Effector memory CD4-positive, alpha-beta T cell (primary cell): Measurements from ENCODE around the gene SFMBT2.
"Not testable (repeated sequence)": the region's sequence is repeated elsewhere in the genome, so short reads cannot be mapped to it uniquely, and the experiment has no call there.

Experiments
- DNase-seq, 3 donors: peaks; one replicate each; pipeline ENCODE4 v3.0.0-alpha.2; 2020
- H3K27ac ChIP-seq: 2 replicates; pipeline ENCODE4 v1.7.0; 2013; ENCODE audit warnings: mild to moderate bottlenecking, low read length, moderate library complexity; ENCODE audit not compliant: insufficient read depth, poor library complexity, severe bottlenecking
- H3K27me3 ChIP-seq: replicated peaks from 2 replicates; pipeline ENCODE4 v1.7.0; 2013; ENCODE audit warnings: mild to moderate bottlenecking, low read length; ENCODE audit not compliant: insufficient read depth, control insufficient read depth, poor library complexity, severe bottlenecking
- H3K36me3 ChIP-seq: 2 replicates; pipeline ENCODE4 v1.7.0; 2013; ENCODE audit warnings: mild to moderate bottlenecking, low read length, moderate library complexity; ENCODE audit not compliant: control insufficient read depth, insufficient read depth
- H3K4me1 ChIP-seq: 2 replicates; pipeline ENCODE4 v1.7.0; 2013; ENCODE audit warnings: low read length, mild to moderate bottlenecking; ENCODE audit not compliant: control insufficient read depth, insufficient read depth, poor library complexity, severe bottlenecking
- H3K4me3 ChIP-seq: 2 replicates; pipeline ENCODE4 v1.7.0; 2013; ENCODE audit warnings: low read length, low read depth, mild to moderate bottlenecking; ENCODE audit not compliant: insufficient read depth, poor library complexity, severe bottlenecking
- H3K9me3 ChIP-seq: 2 replicates; pipeline ENCODE4 v1.7.0; 2013; ENCODE audit warnings: mild to moderate bottlenecking, low read length, moderate library complexity; ENCODE audit not compliant: control insufficient read depth

The SFMBT2 gene

GRCh38 chr10:7315906-7316305, 94.9 kb downstream of the SFMBT2 start:
- Histone ChIP-seq H3K4me3 (no peak overlapping the region), H3K9me3 (no peaks in the 10 kb centered on the region), H3K36me3 (no peaks in the 10 kb centered on the region), H3K27ac (no peak overlapping the region), H3K4me1 (no peaks in the 10 kb centered on the region), H3K27me3 (no peaks in the 10 kb centered on the region)
- DNase-seq, result no peak

- DNase-seq, result no peak
- H3K36me3 ChIP-seq, result no peaks in the 10 kb centered on the region
Measured at GRCh38 chr10:7314170-7314569, 96.7 kb downstream of the SFMBT2 start.

GRCh38 chr10:7312488-7312857, 98.4 kb downstream of the SFMBT2 start:
- no peak for DNase-seq
- H3K27ac ChIP-seq, result no peak overlapping the region
- no peaks in the 10 kb centered on the region for H3K36me3 ChIP-seq
- H3K4me1 ChIP-seq, result no peaks in the 10 kb centered on the region
- H3K27me3 ChIP-seq, result no peaks in the 10 kb centered on the region
- H3K9me3 ChIP-seq, result no peaks in the 10 kb centered on the region
- no peak overlapping the region for H3K4me3 ChIP-seq

More at GRCh38 chr10:7314170-7314569, 96.7 kb downstream of the SFMBT2 start:
- no peaks in the 10 kb centered on the region for H3K27me3 ChIP-seq
- no peak overlapping the region for H3K4me3 ChIP-seq
- no peaks in the 10 kb centered on the region for H3K9me3 ChIP-seq
- H3K4me1 ChIP-seq, result no peaks in the 10 kb centered on the region
- H3K27ac ChIP-seq, result no peak overlapping the region

- not testable (repeated sequence) for DNase-seq, H3K4me3 ChIP-seq, H3K4me1 ChIP-seq, H3K27ac ChIP-seq, H3K27me3 ChIP-seq, H3K9me3 ChIP-seq, H3K36me3 ChIP-seq
Measured at GRCh38 chr10:7311850-7312487, 98.9 kb downstream of the SFMBT2 start.

- Histone ChIP-seq H3K9me3 (no peaks in the 10 kb centered on the region), H3K36me3 (no peaks in the 10 kb centered on the region), H3K27ac (no peak overlapping the region), H3K4me3 (no peak overlapping the region), H3K27me3 (no peaks in the 10 kb centered on the region), H3K4me1 (no peaks in the 10 kb centered on the region)
- DNase-seq, result no peak
Measured at GRCh38 chr10:7311218-7311849, 99.5 kb downstream of the SFMBT2 start.

GRCh38 chr10:7310076-7310475, 100.8 kb downstream of the SFMBT2 start:
- Histone ChIP-seq H3K36me3 (no peaks in the 10 kb centered on the region), H3K27me3 (no peaks in the 10 kb centered on the region), H3K9me3 (no peaks in the 10 kb centered on the region), H3K27ac (no peak overlapping the region), H3K4me1 (no peaks in the 10 kb centered on the region), H3K4me3 (no peak overlapping the region)
- DNase-seq, result no peak

GRCh38 chr10:7308826-7309225, 102.0 kb downstream of the SFMBT2 start:
- no peaks in the 10 kb centered on the region for H3K4me1 ChIP-seq
- H3K27me3 ChIP-seq, result no peaks in the 10 kb centered on the region
- H3K9me3 ChIP-seq, result no peaks in the 10 kb centered on the region
- H3K36me3 ChIP-seq, result no peaks in the 10 kb centered on the region
- H3K27ac ChIP-seq, result no peak overlapping the region
- no peak for DNase-seq
- H3K4me3 ChIP-seq, result no peak overlapping the region

GRCh38 chr10:7306616-7307015, 104.2 kb downstream of the SFMBT2 start:
- DNase-seq, result no peak
- H3K27me3 ChIP-seq, result no peaks in the 10 kb centered on the region
- H3K36me3 ChIP-seq, result no peaks in the 10 kb centered on the region
- H3K9me3 ChIP-seq, result no peaks in the 10 kb centered on the region
- H3K4me3 ChIP-seq, result no peak overlapping the region
- H3K4me1 ChIP-seq, result no peaks in the 10 kb centered on the region
- no peak overlapping the region for H3K27ac ChIP-seq

- DNase-seq, result no peak
- Histone ChIP-seq H3K27ac (no peak overlapping the region), H3K27me3 (no peaks in the 10 kb centered on the region), H3K9me3 (no peaks in the 10 kb centered on the region), H3K36me3 (no peaks in the 10 kb centered on the region), H3K4me3 (no peak overlapping the region), H3K4me1 (no peaks in the 10 kb centered on the region)
Measured at GRCh38 chr10:7306147-7306546, 104.7 kb downstream of the SFMBT2 start.

GRCh38 chr10:7305053-7305452, 105.8 kb downstream of the SFMBT2 start:
- Histone ChIP-seq H3K36me3 (no peaks in the 10 kb centered on the region), H3K4me1 (no peaks in the 10 kb centered on the region), H3K27ac (no peak overlapping the region), H3K27me3 (no peaks in the 10 kb centered on the region), H3K4me3 (no peak overlapping the region), H3K9me3 (no peaks in the 10 kb centered on the region)
- DNase-seq, result no peak
